Measurements from ENCODE around the gene CD160. TPM values are rescaled to one million over a fixed set of nuclear protein-coding genes. Genes with fewer than 3 reads are reported as not detected.

CD160 gene
- total and polyA plus RNA-seq, 10 donors = 2.2 to 17.7 (median 5.8) TPM

GRCh38 chr1:145707183-145707867, 12.0 kb upstream of the CD160 start, which contains the start of gene PDZK1:
TSS of gene PDZK1 (minus strand) at chr1:145707368. CDS start at chr1:145688021, 19,347 bp downstream.
- TF ChIP-seq POLR2A (IDR thresholded peaks at IDR 0.05) (no peak), POLR2AphosphoS5 (IDR thresholded peaks at IDR 0.05) (no peak), CTCF (IDR thresholded peaks at IDR 0.05 in 8 of 11, conservative IDR thresholded peaks at IDR 0.05 in 3 of 11) (no peak)
- DNase-seq = no peak
- no peaks in the 10 kb centered on the region for H3K36me3 ChIP-seq
- intact Hi-C loops (cut with DNase I; ENCODE audit: low total_unique reads) = no loop called here
- no peak within 1 kb of the TSS for H3K27ac ChIP-seq
- WGBS, 5 donors = 80 to 84% (median 82%) methylated on average over 6 to 9 of the region's 9 CpGs
- H3K4me1 ChIP-seq = no peaks in the 10 kb centered on the region
- H3K9me3 ChIP-seq = no peaks in the 10 kb centered on the region
- no peaks in the 10 kb centered on the region for H3K27me3 ChIP-seq (replicated peaks in 1 of 7)
- H3K4me3 ChIP-seq = no peak within 1 kb of the TSS

GRCh38 chr1:145708063-145708462, 11.2 kb upstream of the CD160 start:
- Histone ChIP-seq H3K27ac (no peak overlapping the region), H3K4me1 (no peaks in the 10 kb centered on the region), H3K4me3 (no peak overlapping the region), H3K27me3 (replicated peaks in 1 of 7) (no peaks in the 10 kb centered on the region), H3K9me3 (no peaks in the 10 kb centered on the region), H3K36me3 (no peaks in the 10 kb centered on the region)
- WGBS, 5 donors = 47 to 74% (median 61%) methylated on average over 7 of the region's 7 CpGs
- DNase-seq = no peak
- intact Hi-C loops (cut with DNase I; ENCODE audit: low total_unique reads) = no loop called here
- no peak for TF ChIP-seq POLR2A (IDR thresholded peaks at IDR 0.05)
- no peak for TF ChIP-seq POLR2AphosphoS5 (IDR thresholded peaks at IDR 0.05)
- no peak for TF ChIP-seq CTCF (IDR thresholded peaks at IDR 0.05 in 8 of 11, conservative IDR thresholded peaks at IDR 0.05 in 3 of 11)

- TF ChIP-seq POLR2AphosphoS5 (IDR thresholded peaks at IDR 0.05) (no peak), CTCF (IDR thresholded peaks at IDR 0.05 in 8 of 11, conservative IDR thresholded peaks at IDR 0.05 in 3 of 11) (no peak), POLR2A (IDR thresholded peaks at IDR 0.05) (no peak)
- no peaks in the 10 kb centered on the region for H3K9me3 ChIP-seq
- intact Hi-C loops (cut with DNase I; ENCODE audit: low total_unique reads) = no loop called here
- H3K27ac ChIP-seq = no peak overlapping the region
- no peaks in the 10 kb centered on the region for H3K27me3 ChIP-seq (replicated peaks in 1 of 7)
- no peak overlapping the region for H3K4me3 ChIP-seq
- H3K36me3 ChIP-seq = no peaks in the 10 kb centered on the region
- H3K4me1 ChIP-seq = no peaks in the 10 kb centered on the region
- WGBS, 5 donors = 75 to 90% (median 81%) methylated on average over 4 of the region's 4 CpGs
- no peak for DNase-seq
Observed at GRCh38 chr1:145710291-145711027, 8.8 kb upstream of the CD160 start.

GRCh38 chr1:145711213-145711651, 8.1 kb upstream of the CD160 start:
- H3K27ac ChIP-seq = no peak overlapping the region
- TF ChIP-seq CTCF (IDR thresholded peaks at IDR 0.05 in 8 of 11, conservative IDR thresholded peaks at IDR 0.05 in 3 of 11) (no peak), POLR2A (IDR thresholded peaks at IDR 0.05) (no peak), POLR2AphosphoS5 (IDR thresholded peaks at IDR 0.05) (no peak)
- intact Hi-C loops (cut with DNase I; ENCODE audit: low total_unique reads) = no loop called here

More at GRCh38 chr1:145711213-145711651, 8.1 kb upstream of the CD160 start:
- WGBS, 5 donors = 74 to 89% (median 86%) methylated on average over 3 of the region's 3 CpGs
- Histone ChIP-seq H3K4me3 (no peak overlapping the region), H3K4me1 (peaks cover 0 to 6% (median 0%) of the 10 kb centered on the region in 6 donors), H3K9me3 (no peaks in the 10 kb centered on the region), H3K36me3 (no peaks in the 10 kb centered on the region), H3K27me3 (replicated peaks in 1 of 7) (no peaks in the 10 kb centered on the region)
- DNase-seq = no peak
